HG03108 (cell line): ENCODE results near the gene FLT1.

Source experiments
- ATAC-seq: cut with Tn5 transposase; IDR thresholded peaks from one replicate; pipeline ENCODE4 v1.9.1; 2021; ENCODE audit warnings: moderate library complexity; ENCODE audit not compliant: unreplicated experiment

Gene FLT1

GRCh38 chr13:28485996-28486543 lies 8.9 kb downstream of the FLT1 start:
- ATAC-seq = no peak

GRCh38 chr13:28485551-28485950 lies 9.4 kb downstream of the FLT1 start:
- ATAC-seq = no peak

- no peak for ATAC-seq
Observed at GRCh38 chr13:28485097-28485496, 9.8 kb downstream of the FLT1 start.

DNA sequence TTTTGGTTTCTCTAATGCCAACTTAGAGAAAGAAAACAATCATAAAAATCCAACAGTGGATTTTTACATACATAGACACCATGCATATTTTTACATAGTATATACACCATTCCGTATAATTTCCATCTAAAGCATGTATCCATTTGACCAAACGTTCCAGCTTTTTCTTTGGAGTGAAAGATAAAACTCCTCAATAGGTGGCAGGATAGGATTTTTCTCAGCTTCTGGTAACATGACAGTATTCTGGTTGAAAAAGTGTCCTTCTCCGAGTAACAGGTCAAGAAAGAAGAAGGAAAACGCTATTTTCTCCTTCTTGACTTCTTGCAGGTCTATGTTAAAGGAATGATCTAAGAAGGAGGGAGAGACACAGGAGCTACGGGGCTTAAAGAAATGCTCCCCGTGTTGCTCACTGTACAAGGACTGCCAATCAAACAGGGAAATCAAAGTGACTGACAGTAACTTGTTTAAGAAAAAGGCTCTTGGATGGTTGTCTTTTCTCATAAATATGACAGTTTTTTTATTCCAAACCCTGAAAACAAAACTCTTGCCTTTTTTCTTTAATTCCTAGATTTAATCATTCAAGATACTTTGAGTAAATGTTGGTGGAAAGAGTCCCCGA lies 11.5 kb downstream of the FLT1 start:
- no peak for ATAC-seq

GRCh38 chr13:28479005-28479404 lies 15.9 kb downstream of the FLT1 start:
- no peak for ATAC-seq

DNA sequence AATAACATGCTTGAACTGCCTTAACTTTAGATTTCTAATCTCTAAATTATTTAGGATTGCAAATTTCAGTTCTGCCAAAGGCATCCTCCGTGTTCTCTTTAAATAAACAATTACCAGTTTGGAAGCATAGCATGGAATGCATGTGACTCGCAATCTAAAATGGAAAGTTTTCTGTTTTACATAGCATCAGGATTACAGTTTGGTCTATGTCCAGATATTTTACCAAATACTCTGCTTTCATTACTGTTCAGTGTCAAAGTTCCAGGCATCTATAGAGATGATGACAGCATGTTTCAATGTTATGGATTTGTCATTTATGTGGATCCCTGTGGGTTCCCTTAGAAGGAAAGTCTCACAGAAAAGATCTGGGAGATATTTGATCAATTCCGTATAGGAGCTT lies 16.8 kb downstream of the FLT1 start:
- no peak for ATAC-seq

- no peak for ATAC-seq
Observed at GRCh38 chr13:28477709-28477973, 17.3 kb downstream of the FLT1 start.

- no peak for ATAC-seq
Observed at GRCh38 chr13:28476919-28477708, 17.8 kb downstream of the FLT1 start.

- no peak for ATAC-seq
Observed at GRCh38 chr13:28475916-28476725, 18.8 kb downstream of the FLT1 start.

- no peak for ATAC-seq
Observed at GRCh38 chr13:28474491-28475134, 20.3 kb downstream of the FLT1 start.

- no peak for ATAC-seq
Observed at GRCh38 chr13:28473044-28473443, 21.9 kb downstream of the FLT1 start.

DNA sequence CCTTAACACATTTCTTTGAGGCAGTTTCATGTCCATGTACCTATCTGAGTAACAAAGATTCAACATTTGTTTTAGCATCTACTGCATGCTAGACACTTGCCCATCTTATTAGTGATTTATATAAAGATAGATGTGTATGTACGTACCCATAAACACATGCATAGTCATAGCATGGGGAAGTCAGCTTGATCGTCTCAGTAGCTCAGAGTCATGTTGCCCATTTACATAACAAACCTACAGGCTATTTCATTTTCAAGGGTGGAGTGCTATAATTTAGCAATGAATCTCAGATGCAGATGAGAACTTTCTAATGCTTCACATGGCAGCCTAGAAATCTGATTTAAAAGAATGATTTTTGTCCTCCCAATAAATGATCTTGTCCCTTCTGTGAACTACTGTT lies 23.5 kb downstream of the FLT1 start:
- ATAC-seq = no peak

DNA sequence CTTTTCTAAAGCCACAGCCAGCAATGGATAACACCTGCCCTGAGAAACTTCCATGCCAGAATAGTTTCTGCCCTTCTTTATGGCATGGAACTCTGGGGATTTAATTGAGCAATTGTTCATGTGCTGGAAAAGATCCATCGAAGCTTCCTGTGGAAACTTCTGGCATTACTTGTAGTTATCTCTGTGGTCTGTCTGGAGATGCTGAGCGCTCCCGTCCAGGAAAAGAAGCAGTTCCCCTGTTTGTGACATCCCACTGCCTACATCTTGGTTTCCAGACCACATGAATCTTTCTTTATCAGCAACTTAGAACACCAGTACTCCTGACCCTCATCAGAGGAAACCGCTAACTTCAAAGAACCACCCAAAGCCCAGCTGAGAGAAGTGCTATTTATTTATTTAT lies 24.6 kb downstream of the FLT1 start:
- no peak for ATAC-seq

DNA sequence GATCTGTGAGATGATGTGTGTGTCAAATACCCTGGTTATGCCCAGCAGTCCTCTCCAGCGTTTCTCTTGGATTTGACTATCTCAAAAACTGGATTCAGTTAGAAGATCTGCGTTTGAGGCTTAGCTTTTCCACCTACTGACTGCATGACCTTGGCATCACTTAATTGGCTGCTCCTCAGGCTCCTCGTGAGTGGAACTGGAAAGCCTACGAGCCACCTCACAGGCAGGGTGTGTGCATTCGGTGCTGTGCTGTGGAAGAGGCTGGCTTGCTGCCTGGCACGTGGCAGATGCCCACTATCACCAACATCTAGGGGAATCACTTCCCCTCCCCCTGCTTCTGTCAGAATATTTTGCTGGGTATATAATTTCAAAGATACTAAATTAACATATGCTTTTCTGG lies 25.6 kb downstream of the FLT1 start:
- no peak for ATAC-seq

DNA sequence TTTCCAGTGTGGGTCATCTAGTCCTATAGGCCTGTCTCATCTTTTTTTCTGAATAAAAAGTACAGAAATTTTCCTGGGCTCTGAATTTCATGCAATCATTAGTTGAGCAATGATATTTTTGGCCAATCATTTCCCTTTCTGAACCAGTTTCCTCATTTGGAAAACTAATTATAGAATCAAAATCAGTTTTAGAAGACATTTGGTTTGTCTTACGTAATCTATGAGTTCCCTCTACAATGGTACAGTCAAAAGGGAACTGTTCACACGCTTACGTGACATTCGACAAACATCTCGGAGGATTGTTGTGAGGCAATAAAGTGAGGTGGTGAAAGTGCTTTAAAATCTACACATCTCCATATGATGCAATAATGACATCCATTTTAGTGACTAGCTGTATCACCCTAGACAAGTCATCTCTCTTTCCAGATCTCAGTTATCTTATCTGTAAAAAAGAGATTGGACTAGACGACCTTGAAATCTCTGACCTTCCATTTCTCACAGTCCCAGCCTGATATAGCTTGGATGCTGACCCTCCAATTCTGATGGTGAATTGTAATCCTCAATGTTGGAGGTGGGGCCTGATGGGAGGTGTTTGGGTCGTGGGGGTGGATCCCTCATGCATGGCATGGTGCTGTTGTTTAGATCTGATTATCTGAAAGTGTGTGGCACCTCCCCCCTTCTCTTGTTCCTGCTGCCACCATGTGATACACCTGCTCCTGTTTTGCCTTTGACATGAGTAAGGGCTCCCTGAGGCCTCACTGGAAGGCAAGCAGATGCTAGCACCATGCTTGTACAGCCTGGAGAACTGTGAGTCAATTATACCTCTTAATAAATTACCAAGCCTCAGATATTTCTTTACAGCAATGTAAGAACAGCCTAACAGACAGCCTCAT lies 26.7 kb downstream of the FLT1 start:
- ATAC-seq = no peak

DNA sequence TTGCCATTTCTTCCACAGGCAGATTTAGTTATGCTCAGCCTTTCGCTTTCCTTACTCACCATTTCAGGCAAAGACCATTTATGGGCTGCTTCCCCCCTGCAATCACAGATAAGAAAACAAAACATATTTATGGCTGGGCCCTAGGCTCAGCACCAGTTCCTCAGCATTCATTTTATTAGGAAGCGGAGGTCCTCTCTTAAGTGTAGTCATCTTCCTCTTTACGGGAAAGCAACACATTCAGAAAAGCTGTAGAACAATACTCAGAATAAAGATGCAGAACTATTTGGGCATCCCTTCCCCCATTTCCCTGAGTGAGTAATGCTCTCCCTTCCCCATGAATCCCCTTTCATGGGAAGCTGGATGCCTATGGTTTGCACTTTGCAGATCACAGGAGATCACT lies 27.9 kb downstream of the FLT1 start:
- ATAC-seq = no peak

DNA sequence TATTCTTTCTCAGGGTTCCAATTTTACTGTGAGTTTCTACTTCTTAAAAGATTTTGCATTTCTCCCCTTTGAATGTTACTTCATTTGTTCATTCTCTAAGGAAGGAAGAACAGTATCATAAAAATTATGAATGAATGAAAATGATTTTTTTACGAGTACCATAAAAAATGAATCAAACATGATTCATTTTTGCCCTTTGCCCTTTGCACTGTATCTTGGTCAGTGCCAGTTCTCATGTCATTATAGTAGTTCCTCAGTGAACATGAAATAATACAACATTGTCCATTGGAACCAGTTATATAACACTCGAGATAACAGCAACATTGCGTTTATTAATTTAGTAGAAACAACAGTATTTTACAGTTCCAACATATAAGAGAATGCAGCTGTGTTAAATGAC lies 28.8 kb downstream of the FLT1 start:
- no peak for ATAC-seq

DNA sequence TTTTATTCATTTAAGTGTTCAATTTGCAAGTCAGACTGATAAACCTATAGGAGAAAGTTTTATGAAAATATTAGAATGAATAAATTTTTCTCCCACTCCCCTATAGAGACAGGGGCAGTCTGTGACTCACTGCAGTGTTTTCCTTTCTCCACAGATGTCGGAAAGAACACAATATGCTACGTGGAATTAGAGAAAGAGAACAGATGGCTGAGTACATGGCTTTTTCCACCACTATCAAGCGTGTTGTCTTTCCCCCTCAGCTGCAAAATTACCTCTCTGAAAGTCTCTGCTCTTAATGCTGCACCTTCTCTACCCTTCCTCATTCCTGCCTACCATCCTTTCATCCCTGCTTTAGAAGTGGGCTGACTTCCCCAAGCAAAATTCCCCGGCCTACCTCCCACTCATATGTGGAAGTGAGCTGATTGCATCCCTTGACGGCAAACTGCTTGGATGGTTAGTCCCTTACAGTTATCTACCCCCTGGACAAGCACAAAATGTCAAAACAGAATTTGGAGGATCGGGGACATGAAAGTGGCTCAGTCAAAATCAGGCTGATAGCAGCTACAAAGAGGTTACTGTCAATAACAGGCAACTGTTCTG lies 30.0 kb downstream of the FLT1 start:
- no peak for ATAC-seq

DNA sequence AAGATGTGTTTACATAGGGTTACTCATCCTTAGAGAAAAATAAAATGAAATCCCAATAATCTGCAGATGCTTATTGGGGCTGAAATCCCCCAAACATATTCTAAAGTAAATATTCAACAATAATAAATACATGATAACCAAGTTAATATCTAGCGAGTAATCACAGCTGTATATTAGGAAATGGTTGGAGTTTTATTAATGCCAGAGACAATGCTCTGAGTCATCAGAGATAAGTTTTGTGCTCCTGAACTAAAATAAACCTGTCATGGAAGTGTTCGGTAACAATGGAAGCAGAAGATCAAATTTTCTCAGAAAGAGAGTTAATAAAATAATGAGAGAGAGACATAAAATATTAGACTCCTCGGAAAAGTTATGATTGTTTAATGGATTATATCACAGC lies 31.4 kb downstream of the FLT1 start:
- ATAC-seq = no peak

DNA sequence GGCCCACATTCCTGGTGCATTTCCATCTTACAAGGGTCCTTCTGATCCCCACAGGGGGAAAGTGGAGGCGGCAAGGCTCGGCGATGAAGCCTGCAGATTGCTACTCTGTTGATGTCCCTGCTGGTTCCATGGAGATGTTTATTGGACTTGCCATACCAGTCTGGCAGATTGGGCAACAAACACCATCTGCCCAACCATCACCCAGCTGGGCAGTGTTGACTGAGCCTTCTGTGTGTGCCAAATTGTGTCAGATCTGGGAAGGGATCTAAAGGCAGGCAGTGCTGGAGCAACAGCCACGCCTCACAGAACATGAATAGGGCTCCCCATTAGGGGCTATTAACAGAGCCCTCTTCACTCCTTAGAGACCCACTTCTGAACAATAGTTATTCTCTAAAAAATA lies 35.0 kb downstream of the FLT1 start:
- no peak for ATAC-seq
